Lower leg skin (tissue), 4 donors: Measurements from ENCODE around the gene DLG2. TPM values are rescaled to one million over a fixed set of nuclear protein-coding genes. Genes with fewer than 3 reads are reported as not detected.

Experiments
- DNase-seq, 2 donors: peaks; one replicate each; pipeline ENCODE4 v3.0.0-alpha.2; 2019; ENCODE audit warnings: low spot score in 2 of 2
- H3K4me3 ChIP-seq: fragments of 200-600 bp; sonication (generic); 2 replicates; pipeline ENCODE4 v1.5.1; 2017; ENCODE audit warnings: mild to moderate bottlenecking, low read depth; ENCODE audit not compliant: poor library complexity, severe bottlenecking
- POLR2A ChIP-seq, 2 donors: fragments of 450-650 bp; IDR thresholded peaks; one replicate each; pipeline ENCODE4 v1.6.1; 2016 to 2017; ENCODE audit warnings: antibody characterized with exemption in 2 of 2, mild to moderate bottlenecking in 1 of 2, moderate library complexity in 1 of 2
- WGBS, 2 donors: methylation state at CpG; one replicate each; pipeline ENCODE4 v1.1.5; 2018; 5-methylcytosine and 5-hydroxymethylcytosine counted together
- intact Hi-C: fragments of 100-400 bp; cut with DNase I; formaldehyde crosslinking; loops from one replicate; pipeline ENCODE4 v1.15.0; 2023; ENCODE audit warnings: low total_unique reads
- total RNA-seq, 4 donors: library from RNA; depleted of rRNA; stranded (reverse); fragments of >200 nt; gene quantifications; one replicate each; pipeline ENCODE4 v1.1.0, GENCODE V29; 2016
- TF ChIP-seq, protein P1 (sequence below), 3 donors: fragments of 450-650 bp; IDR thresholded peaks; one replicate each; pipeline ENCODE4 v1.5.1; 2016; ENCODE audit warnings: antibody characterized with exemption in 3 of 3, mild to moderate bottlenecking in 3 of 3, moderate library complexity in 2 of 3

DLG2 gene
- total RNA-seq, 4 donors from 2014 or later = 37.6 to 68.3 (median 46.0) TPM

DNA sequence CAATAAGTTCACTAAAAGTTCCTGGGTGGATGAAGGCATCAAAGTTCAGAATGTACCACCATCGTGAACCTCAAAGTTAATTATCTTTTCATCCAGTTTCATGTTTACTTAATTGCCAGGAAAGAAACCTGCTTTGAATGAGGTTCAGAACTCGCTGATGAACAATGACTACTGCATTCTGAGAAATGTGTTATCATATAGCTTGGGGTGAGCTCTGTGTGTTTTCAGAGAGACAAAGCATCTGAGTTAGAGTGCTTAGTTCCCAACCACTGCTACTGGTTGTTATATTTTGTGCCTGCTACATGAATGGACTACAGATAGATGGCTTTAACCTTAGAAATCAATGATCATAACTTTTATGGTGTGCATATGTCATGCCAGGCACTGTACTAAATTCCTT lies 1131.0 kb downstream of the DLG2 start:
- no peak overlapping the region for H3K4me3 ChIP-seq
- intact Hi-C loops = no loop called here
- DNase-seq = no peak
- WGBS, 2 donors = 82 to 85% methylated on average over 2 of the region's 2 CpGs
- no peak for TF ChIP-seq POLR2A (IDR thresholded peaks at IDR 0.05)
- TF ChIP-seq, protein P1, sequence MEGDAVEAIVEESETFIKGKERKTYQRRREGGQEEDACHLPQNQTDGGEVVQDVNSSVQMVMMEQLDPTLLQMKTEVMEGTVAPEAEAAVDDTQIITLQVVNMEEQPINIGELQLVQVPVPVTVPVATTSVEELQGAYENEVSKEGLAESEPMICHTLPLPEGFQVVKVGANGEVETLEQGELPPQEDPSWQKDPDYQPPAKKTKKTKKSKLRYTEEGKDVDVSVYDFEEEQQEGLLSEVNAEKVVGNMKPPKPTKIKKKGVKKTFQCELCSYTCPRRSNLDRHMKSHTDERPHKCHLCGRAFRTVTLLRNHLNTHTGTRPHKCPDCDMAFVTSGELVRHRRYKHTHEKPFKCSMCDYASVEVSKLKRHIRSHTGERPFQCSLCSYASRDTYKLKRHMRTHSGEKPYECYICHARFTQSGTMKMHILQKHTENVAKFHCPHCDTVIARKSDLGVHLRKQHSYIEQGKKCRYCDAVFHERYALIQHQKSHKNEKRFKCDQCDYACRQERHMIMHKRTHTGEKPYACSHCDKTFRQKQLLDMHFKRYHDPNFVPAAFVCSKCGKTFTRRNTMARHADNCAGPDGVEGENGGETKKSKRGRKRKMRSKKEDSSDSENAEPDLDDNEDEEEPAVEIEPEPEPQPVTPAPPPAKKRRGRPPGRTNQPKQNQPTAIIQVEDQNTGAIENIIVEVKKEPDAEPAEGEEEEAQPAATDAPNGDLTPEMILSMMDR (IDR thresholded peaks at IDR 0.05) = no peak

DNA sequence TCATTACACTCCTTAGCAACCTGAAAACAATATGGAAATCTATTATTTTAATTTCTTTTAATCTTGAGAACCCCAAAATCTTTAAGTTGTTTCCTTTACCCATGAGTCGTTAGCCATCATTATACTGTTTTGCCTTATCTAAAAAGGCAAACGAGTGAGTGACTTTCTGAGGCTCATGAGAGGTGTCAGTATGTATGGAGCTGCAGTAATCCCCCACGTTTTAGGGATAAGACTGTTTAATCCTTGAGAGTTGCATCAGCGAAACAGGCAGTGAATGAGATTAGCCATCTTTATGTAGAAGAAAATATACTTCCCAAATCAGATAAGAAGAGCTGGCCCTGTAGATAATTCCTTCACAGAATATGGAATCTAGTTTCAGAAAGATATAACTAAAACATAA lies 1147.0 kb downstream of the DLG2 start:
- intact Hi-C loops = no loop called here
- no peak for DNase-seq
- WGBS, 2 donors = 71 to 81% methylated on average over 4 of the region's 4 CpGs
- H3K4me3 ChIP-seq = no peak overlapping the region
- TF ChIP-seq, protein P1 (IDR thresholded peaks at IDR 0.05) = no peak
- TF ChIP-seq POLR2A (IDR thresholded peaks at IDR 0.05) = no peak

DNA sequence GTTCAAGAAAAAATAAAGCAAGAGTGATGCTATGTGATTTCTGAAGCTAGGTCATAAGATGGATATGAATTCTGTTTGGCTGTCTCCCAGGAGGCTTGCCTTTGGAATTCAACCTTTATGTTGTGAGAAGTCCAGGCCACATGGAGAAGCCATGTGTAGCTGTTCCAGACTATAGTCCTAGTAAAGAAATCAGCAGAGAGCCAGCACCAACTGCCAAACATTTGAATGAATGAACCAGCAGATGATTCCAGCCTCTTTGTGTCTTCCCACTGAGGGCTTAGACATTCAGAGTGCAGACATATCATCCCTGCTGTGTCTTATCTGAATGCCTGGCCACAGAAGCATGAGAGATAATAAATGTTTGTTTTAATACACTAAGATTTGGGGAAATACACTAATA lies 1150.6 kb downstream of the DLG2 start:
- TF ChIP-seq, protein P1 (IDR thresholded peaks at IDR 0.05) = no peak
- TF ChIP-seq POLR2A (IDR thresholded peaks at IDR 0.05) = no peak
- no peak for DNase-seq
- intact Hi-C loops = no loop called here
- no peak overlapping the region for H3K4me3 ChIP-seq

DNA sequence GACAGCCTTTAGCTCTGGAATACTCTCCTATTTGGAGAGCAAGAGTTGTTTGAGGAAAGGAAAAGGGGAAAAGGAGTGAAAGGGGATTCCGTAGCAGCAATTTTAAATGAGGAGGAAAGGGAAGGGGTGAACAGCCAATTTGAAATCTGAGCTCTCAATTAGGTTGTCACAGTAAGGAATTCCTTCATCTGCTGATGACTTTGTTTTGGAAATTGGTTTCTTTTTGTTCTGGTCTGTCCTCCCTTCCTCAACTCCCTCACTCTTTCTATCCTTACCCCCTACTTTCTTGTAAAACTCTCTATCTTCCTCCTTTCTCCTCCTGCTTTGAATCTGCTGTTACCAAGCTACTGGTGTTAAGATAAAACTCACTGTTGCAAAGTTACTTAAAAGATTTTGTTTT lies 1155.6 kb downstream of the DLG2 start:
- WGBS, 2 donors = 48 to 56% methylated on average over 1 of the region's 1 CpG
- intact Hi-C loops = no loop called here
- DNase-seq = no peak
- H3K4me3 ChIP-seq = no peak overlapping the region
- TF ChIP-seq, protein P1 (IDR thresholded peaks at IDR 0.05) = no peak
- TF ChIP-seq POLR2A (IDR thresholded peaks at IDR 0.05) = no peak

DNA sequence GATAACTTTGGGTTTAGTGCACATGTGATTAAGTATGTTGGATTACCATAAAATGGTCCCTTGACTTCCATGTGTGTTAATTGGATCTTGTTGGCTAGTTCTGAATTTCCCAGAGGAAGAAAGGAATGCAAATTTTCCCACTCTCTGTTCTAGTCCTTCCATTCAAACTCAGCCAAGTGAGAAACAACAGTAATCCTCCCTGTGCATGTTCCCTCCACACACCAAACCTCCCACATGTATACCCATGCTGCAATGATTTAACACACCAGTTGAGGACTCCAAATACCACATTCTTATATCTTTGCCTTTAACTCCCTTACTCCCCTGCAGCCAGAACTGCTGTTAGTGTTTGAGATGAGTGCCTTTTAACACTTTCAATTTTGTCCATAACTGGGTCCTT lies 1158.9 kb downstream of the DLG2 start:
- no peak for TF ChIP-seq POLR2A (IDR thresholded peaks at IDR 0.05)
- no peak overlapping the region for H3K4me3 ChIP-seq
- DNase-seq = no peak
- intact Hi-C loops = no loop called here

DNA sequence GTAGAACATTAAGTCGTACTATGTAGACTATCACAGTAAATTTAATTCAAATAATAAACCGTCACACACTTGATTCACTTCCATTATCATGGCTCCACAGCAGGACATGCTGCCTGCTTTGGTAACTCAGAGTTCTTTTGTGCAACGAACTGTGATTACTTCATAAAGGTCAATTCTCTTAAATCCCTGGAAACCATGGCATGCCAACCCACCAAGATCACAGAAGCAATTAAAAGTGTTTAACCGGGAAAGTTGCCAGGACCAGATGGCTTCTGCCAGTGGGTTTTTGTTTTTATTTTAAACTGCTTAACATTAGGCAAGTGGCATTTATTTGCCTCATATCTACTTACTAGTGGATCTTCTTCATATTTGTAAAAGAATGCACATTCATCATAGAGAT lies 1162.1 kb downstream of the DLG2 start:
- no peak overlapping the region for H3K4me3 ChIP-seq
- 51 to 57% methylated on average over 4 of the region's 4 CpGs for WGBS, 2 donors
- DNase-seq = no peak
- intact Hi-C loops = no loop called here
- no peak for TF ChIP-seq POLR2A (IDR thresholded peaks at IDR 0.05)
- TF ChIP-seq, protein P1 (IDR thresholded peaks at IDR 0.05) = no peak
